Bronchial epithelial cell (primary cell): ENCODE measurements around the gene GUSB. TPM values are rescaled to one million over a fixed set of nuclear protein-coding genes. Genes with fewer than 3 reads are reported as not detected.

ENCODE experiments used
- DNase-seq: peaks from one replicate; pipeline ENCODE4 v3.0.0-alpha.2; 2010; ENCODE audit warnings: low read depth
- FAIRE-seq: peaks from 2 replicates; lab custom pipeline; 2011; peaks lifted over from hg19 to GRCh38; lab: Jason Lieb, UNC
- H3K27me3 ChIP-seq: 2 replicates; pipeline ENCODE4 v1.5.1; 2011; ENCODE audit warnings: low read length; ENCODE audit not compliant: control insufficient read depth, insufficient read depth
- H3K36me3 ChIP-seq: 2 replicates; pipeline ENCODE4 v1.5.1; 2011; ENCODE audit warnings: low read length; ENCODE audit not compliant: control insufficient read depth, insufficient read depth
- H3K4me3 ChIP-seq: 2 replicates; pipeline ENCODE4 v1.5.1; 2011; ENCODE audit warnings: mild to moderate bottlenecking, low read depth, low read length, control low read depth
- total RNA-seq: library from RNA; depleted of rRNA; stranded (reverse); fragments of >200 nt; gene quantifications from 2 replicates; pipeline ENCODE4 v1.2.1, GENCODE V29; 2014
- TF ChIP-seq, protein P1 (sequence below): IDR thresholded peaks from 2 replicates; pipeline ENCODE4 v1.5.1; 2011; ENCODE audit warnings: mild to moderate bottlenecking, moderate library complexity, low read length, control low read depth, inconsistent platforms; ENCODE audit not compliant: insufficient read depth, severe bottlenecking

Gene GUSB
- total RNA-seq, 1 donor from 2014 or later = 24.0 TPM

- TF ChIP-seq, protein P1, sequence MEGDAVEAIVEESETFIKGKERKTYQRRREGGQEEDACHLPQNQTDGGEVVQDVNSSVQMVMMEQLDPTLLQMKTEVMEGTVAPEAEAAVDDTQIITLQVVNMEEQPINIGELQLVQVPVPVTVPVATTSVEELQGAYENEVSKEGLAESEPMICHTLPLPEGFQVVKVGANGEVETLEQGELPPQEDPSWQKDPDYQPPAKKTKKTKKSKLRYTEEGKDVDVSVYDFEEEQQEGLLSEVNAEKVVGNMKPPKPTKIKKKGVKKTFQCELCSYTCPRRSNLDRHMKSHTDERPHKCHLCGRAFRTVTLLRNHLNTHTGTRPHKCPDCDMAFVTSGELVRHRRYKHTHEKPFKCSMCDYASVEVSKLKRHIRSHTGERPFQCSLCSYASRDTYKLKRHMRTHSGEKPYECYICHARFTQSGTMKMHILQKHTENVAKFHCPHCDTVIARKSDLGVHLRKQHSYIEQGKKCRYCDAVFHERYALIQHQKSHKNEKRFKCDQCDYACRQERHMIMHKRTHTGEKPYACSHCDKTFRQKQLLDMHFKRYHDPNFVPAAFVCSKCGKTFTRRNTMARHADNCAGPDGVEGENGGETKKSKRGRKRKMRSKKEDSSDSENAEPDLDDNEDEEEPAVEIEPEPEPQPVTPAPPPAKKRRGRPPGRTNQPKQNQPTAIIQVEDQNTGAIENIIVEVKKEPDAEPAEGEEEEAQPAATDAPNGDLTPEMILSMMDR = no peak
- no peaks in the 10 kb centered on the region for H3K36me3 ChIP-seq
- no peaks in the 10 kb centered on the region for H3K27me3 ChIP-seq
- no peak overlapping the region for H3K4me3 ChIP-seq
- no peak for FAIRE-seq
- DNase-seq = no peak
These were observed 44.7 kb downstream of the GUSB start for GRCh38 chr7:65937296-65937695.

DNA sequence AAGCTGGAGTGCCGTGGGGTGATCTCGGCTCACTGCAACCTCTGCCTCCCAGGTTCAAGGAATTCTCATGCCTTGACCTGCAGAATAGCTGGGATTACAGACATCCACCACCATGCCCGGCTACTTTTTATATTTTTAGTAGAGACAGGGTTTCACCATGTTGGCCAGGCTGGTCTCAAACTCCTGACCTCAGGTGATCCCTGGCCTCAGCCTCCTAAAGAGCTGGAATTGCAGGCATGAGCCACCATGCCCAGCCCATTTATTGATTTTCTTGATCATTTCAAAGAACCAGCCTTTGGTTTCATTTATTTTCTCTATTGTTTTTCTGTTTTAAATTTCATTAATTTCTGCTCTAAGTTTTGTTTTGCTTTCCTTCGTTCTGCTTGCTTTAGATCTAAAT lies 50.3 kb downstream of the GUSB start:
- TF ChIP-seq, protein P1 = no peak
- FAIRE-seq = no peak
- Histone ChIP-seq H3K36me3 (no peaks in the 10 kb centered on the region), H3K27me3 (no peaks in the 10 kb centered on the region), H3K4me3 (no peak overlapping the region)
- no peak for DNase-seq

- no peaks in the 10 kb centered on the region for H3K36me3 ChIP-seq
- H3K27me3 ChIP-seq = no peaks in the 10 kb centered on the region
- no peak overlapping the region for H3K4me3 ChIP-seq
- TF ChIP-seq, protein P1 = no peak
- DNase-seq (no peak), FAIRE-seq (no peak)
These were observed 54.2 kb downstream of the GUSB start for GRCh38 chr7:65927489-65928448.

DNA sequence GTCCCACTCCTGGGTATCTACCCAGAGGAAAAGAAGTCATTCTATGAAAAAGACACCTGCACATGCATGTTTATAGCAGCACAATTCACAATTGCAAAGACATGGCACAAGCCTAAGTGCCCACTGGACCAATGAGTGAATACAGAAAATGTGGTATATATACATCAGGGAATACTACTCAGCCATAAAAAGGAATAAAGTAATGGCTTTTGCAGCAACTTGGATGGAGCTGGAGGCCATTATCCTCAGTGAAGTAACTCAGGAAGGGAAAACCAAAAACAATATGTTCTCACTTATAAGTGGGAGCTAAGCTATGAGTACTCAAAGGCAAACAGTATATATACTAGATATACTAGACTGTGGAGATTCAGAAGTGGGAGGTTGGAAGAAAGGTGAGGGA lies 55.4 kb downstream of the GUSB start:
- H3K27me3 ChIP-seq = no peaks in the 10 kb centered on the region
- FAIRE-seq = no peak
- no peak overlapping the region for H3K4me3 ChIP-seq
- H3K36me3 ChIP-seq = no peaks in the 10 kb centered on the region
- TF ChIP-seq, protein P1 = no peak
- DNase-seq = no peak

DNA sequence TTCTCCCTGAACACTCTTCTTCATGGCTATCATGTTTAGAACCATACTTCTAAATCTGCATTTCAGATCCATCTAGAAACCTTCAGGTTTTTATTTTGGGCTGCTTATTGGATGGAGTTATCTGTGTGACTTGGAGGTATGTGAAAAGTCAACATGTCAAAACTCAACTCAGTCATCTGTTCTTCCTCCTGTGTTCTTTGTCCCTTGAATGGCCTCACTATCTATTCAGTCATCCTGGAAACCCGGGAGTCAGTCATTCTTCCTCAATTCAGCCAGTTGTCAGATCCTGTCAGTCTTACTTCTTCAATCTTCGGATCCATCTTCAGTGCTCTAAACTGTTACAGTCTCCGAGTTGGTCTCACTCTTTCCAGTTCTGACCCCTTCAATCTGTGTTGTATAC lies 57.0 kb downstream of the GUSB start:
- no peak for DNase-seq
- Histone ChIP-seq H3K36me3 (no peaks in the 10 kb centered on the region), H3K4me3 (no peak overlapping the region), H3K27me3 (no peaks in the 10 kb centered on the region)
- FAIRE-seq = no peak
- TF ChIP-seq, protein P1 = no peak
